22Rv1 (cell line): ENCODE measurements around the gene SYNE1.

Experiments
- ZFX ChIP-seq: fragments of 450-650 bp; IDR thresholded peaks from 2 replicates; pipeline ENCODE4 v1.6.1; 2017; ENCODE audit warnings: antibody characterized with exemption, borderline replicate concordance
- TF ChIP-seq, protein P1 (sequence below): fragments of 450-650 bp; IDR thresholded peaks from 2 replicates; pipeline ENCODE4 v1.5.1; 2017; ENCODE audit warnings: mild to moderate bottlenecking

DNA sequence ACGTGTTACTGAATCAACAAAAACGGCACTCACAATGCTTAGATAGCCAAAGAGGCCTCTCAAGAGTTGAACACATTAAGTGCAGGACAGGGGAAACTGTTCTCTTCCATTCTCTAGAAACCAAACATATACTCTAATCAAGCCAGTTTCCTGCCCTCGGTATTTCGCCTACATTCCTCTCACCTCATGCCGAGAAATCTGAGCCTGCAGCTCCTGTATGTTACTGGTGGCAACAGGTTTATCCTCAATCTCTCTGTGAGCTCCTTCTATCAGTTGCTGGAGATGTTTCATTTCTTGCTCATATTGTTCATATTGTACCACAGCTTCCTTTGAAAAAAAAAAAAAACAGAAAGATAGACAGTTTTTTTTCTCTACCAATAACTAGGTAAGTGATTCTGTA, 328.9 kb downstream of the SYNE1 start:
- TF ChIP-seq, protein P1, sequence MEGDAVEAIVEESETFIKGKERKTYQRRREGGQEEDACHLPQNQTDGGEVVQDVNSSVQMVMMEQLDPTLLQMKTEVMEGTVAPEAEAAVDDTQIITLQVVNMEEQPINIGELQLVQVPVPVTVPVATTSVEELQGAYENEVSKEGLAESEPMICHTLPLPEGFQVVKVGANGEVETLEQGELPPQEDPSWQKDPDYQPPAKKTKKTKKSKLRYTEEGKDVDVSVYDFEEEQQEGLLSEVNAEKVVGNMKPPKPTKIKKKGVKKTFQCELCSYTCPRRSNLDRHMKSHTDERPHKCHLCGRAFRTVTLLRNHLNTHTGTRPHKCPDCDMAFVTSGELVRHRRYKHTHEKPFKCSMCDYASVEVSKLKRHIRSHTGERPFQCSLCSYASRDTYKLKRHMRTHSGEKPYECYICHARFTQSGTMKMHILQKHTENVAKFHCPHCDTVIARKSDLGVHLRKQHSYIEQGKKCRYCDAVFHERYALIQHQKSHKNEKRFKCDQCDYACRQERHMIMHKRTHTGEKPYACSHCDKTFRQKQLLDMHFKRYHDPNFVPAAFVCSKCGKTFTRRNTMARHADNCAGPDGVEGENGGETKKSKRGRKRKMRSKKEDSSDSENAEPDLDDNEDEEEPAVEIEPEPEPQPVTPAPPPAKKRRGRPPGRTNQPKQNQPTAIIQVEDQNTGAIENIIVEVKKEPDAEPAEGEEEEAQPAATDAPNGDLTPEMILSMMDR: no peak
- no peak for TF ChIP-seq ZFX
